LoVo (cell line): ENCODE results near the gene UGT1A6.
"Not testable (repeated sequence)": the region's sequence is repeated elsewhere in the genome, so short reads cannot be mapped to it uniquely, and the experiment has no call there.

Experiments
- DNase-seq: peaks from one replicate; pipeline ENCODE4 v3.0.0-alpha.2; 2016; ENCODE audit warnings: low spot score

Gene UGT1A6

GRCh38 chr2:233686928-233687327, 5.8 kb upstream of the UGT1A6 start:
- DNase-seq, result no peak

DNA sequence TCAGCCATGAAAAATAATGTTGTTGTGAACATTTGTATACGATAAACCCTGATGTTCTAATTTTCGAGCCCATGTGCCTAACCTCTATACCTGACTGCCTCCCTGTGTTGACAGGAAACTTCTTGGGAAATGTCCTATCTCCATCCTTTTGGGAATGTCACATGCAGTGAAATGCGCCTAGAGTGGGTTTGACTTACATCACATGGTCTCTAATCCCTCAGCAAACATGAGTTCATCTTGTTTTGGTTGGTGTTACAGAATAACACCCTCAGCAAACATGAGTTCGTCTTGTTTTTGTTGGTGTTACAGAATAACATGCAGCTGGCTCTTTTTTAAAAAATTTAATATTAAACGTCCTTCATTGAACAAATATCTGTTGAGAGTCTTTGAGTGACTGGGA, 4.3 kb upstream of the UGT1A6 start:
- DNase-seq, result peak; percentile 38

DNA sequence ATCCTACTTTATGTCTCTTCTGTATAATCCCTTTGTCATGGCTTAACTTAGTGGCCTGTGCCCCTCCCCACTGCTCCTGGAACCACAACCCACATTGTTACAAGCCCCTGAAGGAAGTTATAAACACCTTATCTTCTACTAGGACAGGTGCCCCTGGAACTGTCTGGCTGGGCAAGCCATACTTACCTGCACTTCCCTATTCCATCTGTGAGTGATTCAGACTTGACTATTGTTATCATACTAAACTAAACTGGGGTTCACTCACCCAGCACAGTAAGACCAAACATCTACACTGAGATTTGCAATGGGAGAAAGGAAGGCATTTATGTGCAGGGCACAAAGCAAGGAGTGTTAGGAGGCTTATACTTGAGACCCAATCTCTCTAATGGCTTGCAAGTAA, 3.7 kb upstream of the UGT1A6 start:
- DNase-seq, result peak; percentile 61

DNA sequence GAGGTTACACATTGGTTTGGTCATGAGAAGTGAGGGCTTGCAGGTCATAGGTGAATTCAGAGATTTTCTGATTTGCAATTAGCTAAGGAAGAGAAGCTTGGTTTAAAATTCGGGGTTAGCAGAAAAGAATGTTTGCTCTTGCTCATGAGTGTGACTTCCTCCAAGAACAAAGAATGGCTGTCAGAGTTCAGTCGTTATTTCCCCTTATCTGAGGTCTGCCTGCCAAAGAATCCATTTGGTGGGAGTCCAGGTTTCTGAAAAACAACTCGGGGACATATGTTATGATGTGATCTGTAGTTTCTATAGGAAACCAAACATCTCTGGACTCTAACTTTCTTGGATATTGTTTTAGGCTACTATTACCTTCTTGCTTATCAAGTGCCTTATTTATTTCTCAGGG, 3.2 kb upstream of the UGT1A6 start:
- DNase-seq, result peak; percentile 31

DNA sequence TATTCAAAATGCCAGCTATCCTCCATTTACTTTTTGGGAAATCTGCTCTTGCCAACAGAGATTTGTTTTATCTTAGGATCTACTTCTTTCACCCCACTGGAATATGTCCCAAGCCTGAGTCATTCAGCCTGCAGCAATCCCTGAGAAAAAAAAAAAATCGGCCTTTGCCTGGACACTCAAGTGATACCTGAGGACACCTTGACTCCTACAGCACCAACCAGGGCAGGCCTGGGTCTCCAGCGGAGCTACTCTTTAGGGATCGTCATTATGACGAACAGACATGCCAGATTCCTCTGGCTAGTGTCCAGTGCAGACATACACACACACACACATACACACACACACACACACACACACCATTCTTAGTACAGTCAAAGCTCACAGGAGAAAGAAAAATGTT, 2.2 kb upstream of the UGT1A6 start:
- peak; percentile 80 for DNase-seq

DNA sequence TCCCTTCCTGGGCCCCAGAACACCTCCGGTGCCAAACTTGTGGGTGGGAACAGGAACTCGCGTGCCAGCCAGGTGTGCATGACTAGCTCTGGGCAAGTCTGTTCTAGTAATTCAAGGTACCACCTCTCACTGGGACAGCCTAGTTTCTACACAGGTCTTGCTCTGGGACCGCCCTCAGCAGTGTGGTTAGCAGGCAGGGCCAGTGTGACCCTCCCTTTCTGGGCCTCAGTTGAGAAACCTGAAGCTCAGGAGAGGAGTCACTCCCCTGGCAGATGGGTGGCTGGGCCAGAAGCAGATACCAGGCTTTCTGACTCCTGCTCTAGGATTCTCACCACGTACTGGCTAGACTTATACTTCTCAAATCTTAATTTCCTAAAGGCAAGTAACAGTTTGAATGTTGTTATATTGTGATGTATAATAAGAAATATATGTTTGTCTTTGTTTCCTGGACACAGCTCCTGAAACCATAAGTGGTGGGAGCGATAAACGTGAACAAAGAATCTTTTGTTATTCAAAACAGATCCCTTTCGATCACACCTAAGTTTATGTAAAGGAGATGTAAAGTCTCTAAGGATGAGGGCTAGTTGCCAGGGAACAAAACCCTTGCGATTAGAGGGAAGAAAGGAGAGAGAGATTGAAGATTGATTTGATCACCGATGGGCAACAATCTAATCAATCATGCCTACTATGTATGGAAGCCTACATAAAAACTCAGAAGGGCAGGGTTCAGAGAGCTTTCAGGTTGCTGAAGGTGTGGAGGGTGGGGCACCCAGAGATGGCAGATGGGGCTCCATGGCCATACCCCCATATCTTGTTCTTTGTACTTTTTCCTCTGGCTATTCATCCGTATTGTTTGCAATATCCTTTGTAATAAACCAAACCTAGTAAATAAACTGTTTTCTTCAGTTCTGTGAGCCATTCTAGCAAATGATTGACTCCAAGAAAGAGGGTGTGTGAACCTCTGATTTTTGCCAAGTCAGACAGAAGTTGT, 952 bp upstream of the UGT1A6 start:
- DNase-seq, result peak; percentile 88

- no peak for DNase-seq
Observed at GRCh38 chr2:233693963-233694362, 1.3 kb downstream of the UGT1A6 start.

DNA sequence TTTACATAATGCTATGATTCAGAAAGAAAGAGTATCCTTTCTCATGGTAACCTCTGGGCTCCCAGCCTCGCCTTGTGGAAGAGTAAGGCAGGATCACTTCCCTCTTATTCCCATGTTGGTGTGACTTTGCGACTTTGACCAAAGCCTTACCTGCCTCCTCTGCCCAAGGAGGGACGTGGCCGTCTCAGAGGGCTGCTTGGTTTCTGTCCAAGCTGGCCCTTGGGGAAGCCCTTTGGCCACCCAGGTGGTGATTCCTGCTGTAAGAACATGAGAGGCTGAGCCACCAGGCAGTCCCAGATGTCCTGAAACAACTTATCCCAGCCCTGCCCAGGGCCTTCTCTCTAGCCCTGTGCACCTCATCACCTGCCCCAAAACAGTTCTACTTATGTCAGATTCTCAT, 6.0 kb downstream of the UGT1A6 start:
- DNase-seq, result no peak

DNA sequence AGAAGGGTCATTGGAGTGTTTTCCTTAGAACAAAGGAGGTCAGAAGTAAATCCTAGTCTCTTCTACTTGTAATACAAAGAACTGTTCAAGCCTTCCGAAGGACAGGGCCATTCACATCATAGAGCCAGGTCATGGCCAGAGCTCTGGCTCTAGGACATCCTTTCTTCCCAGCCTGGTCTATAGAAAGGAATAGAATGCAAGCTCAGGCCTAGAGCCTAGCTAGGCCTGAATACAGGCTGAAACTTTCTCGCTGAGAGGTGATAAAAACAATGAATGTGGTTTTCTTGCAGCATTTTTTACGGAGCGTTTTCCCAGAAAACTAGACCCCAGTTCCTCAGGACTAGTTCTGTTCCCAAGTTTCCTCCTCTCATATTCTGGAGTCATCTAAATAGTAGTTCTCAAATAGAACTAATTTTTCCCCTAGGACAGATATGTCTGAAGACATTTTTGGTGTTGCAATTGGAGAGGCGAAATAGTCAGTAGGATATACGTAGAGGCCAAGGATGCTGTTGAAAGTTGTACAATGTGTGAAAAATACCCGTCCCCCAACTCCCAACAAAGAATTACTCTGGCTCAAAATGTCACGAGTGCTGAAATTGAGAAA, 6.8 kb downstream of the UGT1A6 start:
- no peak for DNase-seq

DNA sequence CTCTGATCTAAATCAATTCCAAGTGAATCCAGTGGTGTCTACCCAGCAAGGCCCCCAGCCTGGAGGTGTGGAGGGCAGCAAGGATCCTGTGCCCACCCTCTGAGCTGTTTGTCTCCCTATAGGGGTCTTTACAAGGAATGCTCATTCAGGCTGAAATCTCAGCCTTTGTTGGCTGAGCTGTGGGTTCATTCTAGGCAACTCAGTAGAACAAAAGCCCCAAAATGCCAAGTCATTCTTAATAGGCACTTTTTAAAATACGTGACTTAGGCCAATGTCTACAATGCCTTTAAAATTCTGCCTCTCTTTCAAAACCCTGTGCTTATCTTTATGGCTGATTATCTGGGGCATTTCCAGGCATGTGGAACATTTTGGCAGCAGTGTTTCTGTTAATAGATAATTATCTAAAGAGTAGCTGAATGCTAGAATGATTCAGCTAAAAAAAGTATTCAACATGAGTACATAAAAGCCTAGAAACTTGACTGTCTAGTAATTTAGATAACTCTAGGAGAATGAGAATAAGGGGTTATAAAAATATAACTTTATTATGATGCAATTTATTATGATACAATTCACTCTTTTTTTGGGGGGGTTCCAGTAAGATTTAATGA, 7.4 kb downstream of the UGT1A6 start:
- DNase-seq, result peak; percentile 90

- not testable (repeated sequence) for DNase-seq
Observed at GRCh38 chr2:233700842-233701241, 8.2 kb downstream of the UGT1A6 start.

DNA sequence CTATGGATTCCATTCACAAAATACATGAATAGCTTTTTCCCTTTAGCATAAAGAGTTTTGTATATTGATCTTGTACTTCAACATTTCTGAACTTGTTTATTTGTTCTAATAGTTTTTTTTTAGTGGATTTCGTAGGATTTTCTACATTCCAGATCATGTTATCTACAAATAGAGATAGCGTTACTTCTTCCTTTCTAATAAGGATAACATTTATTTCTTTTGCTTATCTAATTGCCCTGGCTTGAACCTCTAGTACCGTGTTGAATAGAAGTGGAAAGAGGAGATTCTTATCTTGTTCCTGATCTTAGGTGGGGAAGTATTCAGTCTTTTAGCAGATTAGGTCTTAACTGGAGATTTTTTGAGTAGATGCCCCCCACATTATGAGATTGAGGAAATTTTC, 9.5 kb downstream of the UGT1A6 start:
- DNase-seq, result no peak

DNA sequence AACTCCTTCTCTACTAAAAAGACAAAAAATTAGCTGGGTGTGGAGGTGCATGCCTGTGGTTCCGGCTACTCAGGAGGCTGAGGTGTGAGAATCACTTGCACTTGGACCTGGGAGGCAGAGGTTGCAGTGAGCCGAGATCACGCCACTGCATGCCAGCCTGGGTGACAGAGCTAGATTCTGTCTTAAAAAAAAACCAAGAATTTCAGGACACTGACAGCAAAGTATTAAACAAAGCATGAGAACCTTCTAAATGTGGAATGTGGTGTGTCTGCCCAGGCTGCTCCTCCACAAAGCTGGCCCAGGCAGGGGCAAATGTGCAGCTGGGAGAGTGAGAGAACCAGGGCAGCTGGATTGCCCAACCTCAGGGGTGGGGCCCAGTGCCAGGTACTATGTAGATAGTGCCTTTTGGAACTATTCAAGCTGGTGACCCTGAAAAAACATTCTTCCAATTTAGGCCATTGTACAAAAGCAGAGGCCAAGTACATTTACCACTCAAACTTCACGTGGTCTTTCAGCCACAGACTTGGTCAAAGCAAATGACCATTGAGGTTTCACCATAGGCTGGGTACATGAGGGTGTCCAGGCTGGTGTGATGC, 13.3 kb downstream of the UGT1A6 start:
- DNase-seq, result no peak

- DNase-seq, result no peak
Observed at GRCh38 chr2:233706720-233707119, 14.0 kb downstream of the UGT1A6 start.

DNA sequence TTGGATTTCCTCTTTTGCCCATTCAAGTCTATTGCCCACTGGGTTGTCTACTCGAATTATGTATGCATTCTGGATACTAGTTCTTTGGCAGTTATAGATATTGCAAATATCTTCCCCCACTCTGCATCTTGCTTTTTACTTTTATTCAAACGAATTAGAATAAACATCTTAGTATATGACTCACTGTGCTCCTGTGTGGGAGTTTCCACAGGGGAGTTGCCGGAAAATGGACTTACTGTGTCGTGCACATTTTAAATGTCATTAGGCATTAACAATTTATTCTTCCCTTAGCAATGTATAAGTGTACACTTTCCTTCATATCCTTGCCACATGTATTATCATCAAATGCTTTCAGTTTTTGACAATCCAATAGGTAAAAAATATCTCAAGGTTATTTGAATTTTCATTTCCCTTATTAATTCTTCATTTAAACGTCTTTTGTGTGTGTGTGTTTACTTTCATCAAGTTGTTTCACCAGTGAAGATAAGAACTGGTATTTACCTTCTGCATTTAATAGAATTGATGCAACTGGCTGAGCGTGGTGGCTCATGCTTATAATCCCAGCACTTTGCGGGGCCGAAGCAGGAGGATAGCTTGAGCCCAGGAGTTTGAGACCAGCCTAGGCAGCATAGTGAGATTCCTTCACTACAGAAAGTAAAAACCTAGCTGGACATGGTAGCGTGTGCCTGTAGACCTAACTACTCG, 15.4 kb downstream of the UGT1A6 start:
- DNase-seq, result no peak

- no peak for DNase-seq
Observed at GRCh38 chr2:233708942-233709341, 16.3 kb downstream of the UGT1A6 start.

GRCh38 chr2:233711312-233712008, 18.8 kb downstream of the UGT1A6 start:
- DNase-seq, result peak; percentile 73

DNA sequence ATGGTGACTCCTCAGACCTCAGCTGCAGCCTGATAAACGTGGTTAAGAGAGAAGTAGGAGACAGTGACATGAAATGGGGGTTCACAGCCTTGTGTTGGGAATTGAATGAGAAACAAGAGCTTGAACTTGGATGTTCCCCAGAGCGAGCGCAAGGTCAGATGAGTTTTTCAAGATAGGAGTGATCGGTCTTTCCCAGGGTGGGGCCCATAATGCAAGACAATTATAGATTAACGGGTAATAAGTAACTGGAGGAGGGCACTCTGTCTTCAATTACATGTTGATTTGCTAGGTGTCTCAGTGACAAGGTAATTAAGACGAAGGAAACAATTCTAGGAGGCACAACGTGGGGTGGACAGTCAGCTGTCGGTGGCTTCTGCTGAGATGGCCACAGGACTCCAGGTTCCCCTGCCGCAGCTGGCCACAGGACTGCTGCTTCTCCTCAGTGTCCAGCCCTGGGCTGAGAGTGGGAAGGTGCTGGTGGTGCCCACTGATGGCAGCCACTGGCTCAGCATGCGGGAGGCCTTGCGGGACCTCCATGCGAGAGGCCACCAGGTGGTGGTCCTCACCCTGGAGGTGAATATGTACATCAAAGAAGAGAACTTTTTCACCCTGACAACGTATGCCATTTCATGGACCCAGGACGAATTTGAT, 20.0 kb downstream of the UGT1A6 start, which contains the start of gene UGT1A5:
Gene UGT1A5, plus strand, starts transcription at position 297 of the 651 bp plus-strand sequence. Its CDS starts 85 bp downstream, at position 382.
- no peak for DNase-seq

- no peak for DNase-seq
Observed at GRCh38 chr2:233713262-233713615, 20.5 kb downstream of the UGT1A6 start.

DNA sequence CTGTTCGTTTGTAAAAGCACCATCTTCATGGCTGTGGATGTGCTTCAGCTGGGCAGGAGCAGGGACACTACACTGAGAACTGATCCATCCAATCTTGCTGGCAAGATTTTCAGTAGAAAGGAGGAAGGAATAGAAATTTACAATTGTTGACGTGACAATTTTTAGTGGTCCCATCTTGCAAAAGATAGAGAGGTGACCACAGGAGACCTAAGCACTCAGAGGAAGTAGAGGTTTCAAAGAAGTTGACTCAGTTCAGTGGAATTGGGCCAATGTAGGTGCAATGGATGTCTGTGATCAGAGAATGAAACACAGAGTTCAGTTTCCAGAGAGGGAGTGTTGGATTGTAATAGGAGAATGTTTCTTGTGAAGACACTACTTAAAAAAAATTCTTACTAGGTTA, 21.4 kb downstream of the UGT1A6 start:
- DNase-seq, result no peak

DNA sequence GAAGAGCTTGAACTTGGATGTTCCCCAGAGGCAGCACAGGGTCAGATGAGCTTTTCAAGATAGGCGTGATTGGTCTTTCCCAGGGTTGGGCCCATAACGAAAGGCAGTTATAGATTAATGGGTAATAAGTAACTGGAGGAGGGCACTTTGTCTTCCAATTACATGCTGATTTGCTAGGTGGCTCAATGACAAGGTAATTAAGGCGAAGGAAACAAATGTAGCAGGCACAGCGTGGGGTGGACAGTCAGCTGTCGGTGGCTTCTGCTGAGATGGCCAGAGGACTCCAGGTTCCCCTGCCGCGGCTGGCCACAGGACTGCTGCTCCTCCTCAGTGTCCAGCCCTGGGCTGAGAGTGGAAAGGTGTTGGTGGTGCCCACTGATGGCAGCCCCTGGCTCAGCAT, 25.9 kb downstream of the UGT1A6 start, which contains the start of gene UGT1A4:
Gene UGT1A4, plus strand, starts transcription at position 185 of the 400 bp plus-strand sequence. Its CDS starts 85 bp downstream, at position 270.
- DNase-seq, result no peak
